GM21423 (cell line): ENCODE measurements around the gene FAM181A.

Experiments used
- ATAC-seq: cut with Tn5 transposase; IDR thresholded peaks from one replicate; pipeline ENCODE4 v1.9.1; 2021; ENCODE audit warnings: mild to moderate bottlenecking, moderate library complexity; ENCODE audit not compliant: unreplicated experiment

FAM181A gene

DNA sequence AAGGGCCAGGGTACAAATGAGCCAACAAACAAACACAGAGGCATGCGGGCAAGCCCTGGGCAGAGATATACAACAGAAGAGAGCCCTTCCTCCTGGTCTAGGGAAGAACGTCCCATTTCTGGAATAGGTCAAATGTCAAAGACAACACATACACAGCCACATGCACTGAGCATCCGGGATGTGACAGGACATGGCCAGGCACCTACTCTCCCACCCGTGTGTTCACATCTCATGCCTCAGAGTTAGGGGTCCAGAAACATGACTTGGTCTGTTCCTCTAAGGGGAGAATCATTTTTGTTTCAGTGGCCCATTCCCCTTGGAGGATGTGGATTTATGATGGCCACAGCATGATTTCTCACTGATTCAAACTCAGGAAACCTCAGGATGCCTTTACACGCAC lies 50.0 kb downstream of the FAM181A start:
- ATAC-seq, result no peak

DNA sequence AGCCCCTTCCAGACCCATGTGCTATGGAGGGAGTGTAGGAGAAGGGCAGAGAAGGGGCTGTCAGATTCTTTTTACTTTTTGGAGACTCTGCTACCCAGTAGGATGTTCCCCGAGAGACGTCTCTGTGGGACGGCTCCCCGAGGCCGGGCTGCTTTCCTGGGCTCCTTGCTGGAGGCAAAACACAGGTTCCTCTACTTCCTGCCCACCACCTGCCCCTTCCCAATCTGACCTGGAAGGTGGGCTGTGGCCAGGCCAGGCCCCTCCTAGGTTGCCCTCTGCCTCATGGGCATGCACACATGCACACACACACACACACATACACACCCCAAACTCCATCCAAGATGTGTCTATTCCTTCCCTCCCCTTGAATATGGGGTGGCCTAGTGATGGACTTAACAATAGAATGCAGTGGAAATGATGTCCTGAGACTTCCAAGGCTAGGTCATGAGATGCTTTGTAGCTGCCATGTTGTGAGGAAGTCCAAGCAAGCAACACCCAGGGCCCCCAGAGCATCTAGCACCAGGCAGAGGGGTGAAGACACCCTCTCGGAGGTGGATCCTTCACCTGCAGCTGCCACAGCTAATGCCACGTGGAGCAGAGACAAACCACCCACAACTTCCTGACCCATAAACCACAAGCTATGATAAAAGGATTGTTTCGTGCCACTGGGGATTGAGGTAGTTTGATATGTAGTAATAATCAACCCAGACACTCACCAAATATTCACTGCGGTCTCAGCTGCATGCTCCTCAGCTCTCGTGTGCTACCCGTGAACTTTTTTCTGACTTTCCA lies 50.8 kb downstream of the FAM181A start:
- ATAC-seq, result peak; percentile 63

DNA sequence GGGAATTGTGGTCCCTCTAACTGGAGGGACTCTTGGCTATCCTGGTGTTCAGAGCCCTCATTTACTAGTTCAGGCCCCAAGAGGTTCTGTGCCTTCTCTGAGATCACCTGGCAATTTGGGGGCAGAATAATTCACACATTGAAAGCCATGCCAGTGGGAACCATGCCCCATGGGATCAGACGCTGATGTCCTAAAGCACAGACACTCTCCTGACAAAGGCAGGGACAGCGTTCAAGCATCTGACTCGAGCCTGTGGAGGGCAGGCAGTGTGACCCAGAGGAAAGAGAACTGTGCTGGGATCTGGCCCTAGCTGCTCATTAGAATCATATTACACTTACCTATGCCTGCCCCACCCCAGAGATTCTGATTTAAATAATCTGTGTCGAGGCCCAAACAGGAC lies 51.6 kb downstream of the FAM181A start:
- ATAC-seq, result no peak
